K562 (cell line): ENCODE measurements around the gene TM7SF2. TPM values are rescaled to one million over a fixed set of nuclear protein-coding genes. Genes with fewer than 3 reads are reported as not detected.

Source experiments
- ARID3A ChIP-seq: IDR thresholded peaks from 2 replicates; pipeline ENCODE4 v1.6.1; 2012; ENCODE audit warnings: low read depth, low read length, improper control_type of control experiment, borderline replicate concordance
- CAMTA2 ChIP-seq: fragments of 250-450 bp; sonication (Bioruptor Pico); conservative IDR thresholded peaks from 2 replicates; pipeline ENCODE4 v1.5.1; 2022
- DDX20 ChIP-seq: fragments of 450-650 bp; IDR thresholded peaks from 2 replicates; pipeline ENCODE4 v1.6.1; 2016; ENCODE audit warnings: missing genetic modification characterization, low read depth, mild to moderate bottlenecking, missing compliant biosample characterization, moderate library complexity
- MIER1 ChIP-seq: fragments of 450-650 bp; IDR thresholded peaks from 2 replicates; pipeline ENCODE4 v1.6.1; 2016; ENCODE audit warnings: antibody characterized with exemption, mild to moderate bottlenecking, low read depth
- NCOA2 ChIP-seq, 2 experiments: fragments of 450-650 bp; IDR thresholded peaks; 2 replicates each; pipeline ENCODE4 v1.6.1; 2018; ENCODE audit warnings: mild to moderate bottlenecking in 2 of 2, moderate library complexity in 1 of 2; ENCODE audit not compliant: partially characterized antibody in 2 of 2
- NUFIP1 ChIP-seq: fragments of 450-650 bp; IDR thresholded peaks from 2 replicates; pipeline ENCODE4 v1.6.1; 2018; ENCODE audit not compliant: partially characterized antibody
- SNRNP70 ChIP-seq: fragments of 200-400 bp; formaldehyde crosslinking; optimal IDR thresholded peaks from 2 replicates; pipeline ENCODE3; 2017; ENCODE audit warnings: low read depth, low read length
- STAG1 ChIP-seq: sonication (generic); formaldehyde crosslinking; IDR thresholded peaks from 2 replicates; pipeline ENCODE4 v1.5.0; 2020; ENCODE audit warnings: missing genetic modification reagents, borderline replicate concordance
- TBP ChIP-seq: optimal IDR thresholded peaks from 2 replicates; pipeline ENCODE3; 2011; ENCODE audit warnings: low read depth, low read length, improper control_type of control experiment
- ZBTB49 ChIP-seq: sonication (generic); formaldehyde crosslinking; IDR thresholded peaks from 2 replicates; pipeline ENCODE4 v1.8.0; 2022; ENCODE audit warnings: missing genetic modification reagents, mild to moderate bottlenecking, borderline replicate concordance
- ZNF551 ChIP-seq: fragments of 250-450 bp; sonication (Bioruptor Pico); IDR thresholded peaks from 2 replicates; pipeline ENCODE4 v1.5.0; 2021; ENCODE audit warnings: mild to moderate bottlenecking, moderate library complexity
- ZNF589 ChIP-seq: fragments of 200-800 bp; sonication (Bioruptor generic); IDR thresholded peaks from 2 replicates; pipeline ENCODE4 v1.6.1; 2016; ENCODE audit warnings: low read depth, missing genetic modification characterization, missing compliant biosample characterization
- ZNF780A ChIP-seq: fragments of 250-450 bp; sonication (Bioruptor Pico); IDR thresholded peaks from 2 replicates; pipeline ENCODE4 v1.5.0; 2021; ENCODE audit warnings: mild to moderate bottlenecking
- ZNF830 ChIP-seq: fragments of 250-450 bp; sonication (Bioruptor Pico); IDR thresholded peaks from 2 replicates; pipeline ENCODE4 v1.5.0; 2021; ENCODE audit warnings: mild to moderate bottlenecking
- polyA plus RNA-seq, 8 experiments: library from polyadenylated mRNA; depleted of rRNA in 4 of 8; stranded (reverse) in 5 of 8; unstranded in 3 of 8; fragments of >200 nt; fragmentation: Nextera tagmentation in 2 of 8; fragmentation: Illumina TruSeq in 1 of 8; extraction: Ambion mirVana in 2 of 8; extraction: Trizol in 1 of 8; gene quantifications; 2 replicates each; pipeline versions ENCODE4 v1.2.1 to v1.2.3, GENCODE V29; 2011 to 2014; ENCODE audit warnings: inconsistent platforms in 1 of 8, missing spikeins in 1 of 8
- total RNA-seq, 7 experiments: library from RNA; depleted of rRNA in 6 of 7; stranded (reverse); fragments of >200 nt in 6 of 7; fragmentation: Illumina TruSeq in 2 of 7; extraction: Trizol in 2 of 7; gene quantifications; 2 replicates each; pipeline versions ENCODE4 v1.2.1 to v1.2.3, GENCODE V29; 2011 to 2021; ENCODE audit warnings: low replicate concordance in 1 of 7
- TF ChIP-seq, protein P1 (sequence below): fragments of 450-650 bp; formaldehyde crosslinking; IDR thresholded peaks from 2 replicates; pipeline ENCODE4 v1.4.0; 2020; ENCODE audit warnings: mild to moderate bottlenecking, moderate library complexity
- TF ChIP-seq, protein P2 (sequence below): conservative IDR thresholded peaks from 2 replicates; pipeline ENCODE4 v1.6.1; 2011; ENCODE audit warnings: low read depth, mild to moderate bottlenecking, low read length; ENCODE audit not compliant: control insufficient read depth
- TF ChIP-seq, protein P3 (sequence below): sonication (generic); formaldehyde crosslinking; IDR thresholded peaks from 2 replicates; pipeline ENCODE4 v1.8.1; 2022; ENCODE audit warnings: missing genetic modification reagents
- TF ChIP-seq, protein P4 (sequence below): fragments of 250-450 bp; sonication (Bioruptor Pico); IDR thresholded peaks from 2 replicates; pipeline ENCODE4 v1.8.0; 2022; ENCODE audit warnings: moderate library complexity, mild to moderate bottlenecking, inconsistent platforms

The TM7SF2 gene
- total and polyA plus RNA-seq, 9 of the 15 experiments (the other 6 are each of a cell fraction or from before 2014, with no cell fraction given): 1.2 to 22.0 (median 14.3) TPM

GRCh38 chr11:65095974-65096806, 15.5 kb upstream of the TM7SF2 start, which contains the start of gene VPS51 (continued):
- TF ChIP-seq ARID3A: no peak
- TF ChIP-seq ZNF589 (CRISPR knock-in tag): no peak; the same call in 1 of the 2 replicates
- no peak for TF ChIP-seq ZNF551
- TF ChIP-seq DDX20 (tag): no peak
- TF ChIP-seq TBP: peak; percentile 92
- no peak for TF ChIP-seq NUFIP1
- TF ChIP-seq SNRNP70: no peak
- TF ChIP-seq, protein P1, sequence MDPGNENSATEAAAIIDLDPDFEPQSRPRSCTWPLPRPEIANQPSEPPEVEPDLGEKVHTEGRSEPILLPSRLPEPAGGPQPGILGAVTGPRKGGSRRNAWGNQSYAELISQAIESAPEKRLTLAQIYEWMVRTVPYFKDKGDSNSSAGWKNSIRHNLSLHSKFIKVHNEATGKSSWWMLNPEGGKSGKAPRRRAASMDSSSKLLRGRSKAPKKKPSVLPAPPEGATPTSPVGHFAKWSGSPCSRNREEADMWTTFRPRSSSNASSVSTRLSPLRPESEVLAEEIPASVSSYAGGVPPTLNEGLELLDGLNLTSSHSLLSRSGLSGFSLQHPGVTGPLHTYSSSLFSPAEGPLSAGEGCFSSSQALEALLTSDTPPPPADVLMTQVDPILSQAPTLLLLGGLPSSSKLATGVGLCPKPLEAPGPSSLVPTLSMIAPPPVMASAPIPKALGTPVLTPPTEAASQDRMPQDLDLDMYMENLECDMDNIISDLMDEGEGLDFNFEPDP (CRISPR knock-in tag): no peak
- no peak for TF ChIP-seq NCOA2 (IDR thresholded peaks at IDR 0.05; ENCODE audit: partially characterized antibody in 2 of 2)
- TF ChIP-seq STAG1 (CRISPR knock-in tag): no peak
- TF ChIP-seq, protein P2, sequence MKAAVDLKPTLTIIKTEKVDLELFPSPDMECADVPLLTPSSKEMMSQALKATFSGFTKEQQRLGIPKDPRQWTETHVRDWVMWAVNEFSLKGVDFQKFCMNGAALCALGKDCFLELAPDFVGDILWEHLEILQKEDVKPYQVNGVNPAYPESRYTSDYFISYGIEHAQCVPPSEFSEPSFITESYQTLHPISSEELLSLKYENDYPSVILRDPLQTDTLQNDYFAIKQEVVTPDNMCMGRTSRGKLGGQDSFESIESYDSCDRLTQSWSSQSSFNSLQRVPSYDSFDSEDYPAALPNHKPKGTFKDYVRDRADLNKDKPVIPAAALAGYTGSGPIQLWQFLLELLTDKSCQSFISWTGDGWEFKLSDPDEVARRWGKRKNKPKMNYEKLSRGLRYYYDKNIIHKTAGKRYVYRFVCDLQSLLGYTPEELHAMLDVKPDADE: peak; percentile 100
- no peak for TF ChIP-seq ZBTB49 (CRISPR knock-in tag)
- TF ChIP-seq, protein P3, sequence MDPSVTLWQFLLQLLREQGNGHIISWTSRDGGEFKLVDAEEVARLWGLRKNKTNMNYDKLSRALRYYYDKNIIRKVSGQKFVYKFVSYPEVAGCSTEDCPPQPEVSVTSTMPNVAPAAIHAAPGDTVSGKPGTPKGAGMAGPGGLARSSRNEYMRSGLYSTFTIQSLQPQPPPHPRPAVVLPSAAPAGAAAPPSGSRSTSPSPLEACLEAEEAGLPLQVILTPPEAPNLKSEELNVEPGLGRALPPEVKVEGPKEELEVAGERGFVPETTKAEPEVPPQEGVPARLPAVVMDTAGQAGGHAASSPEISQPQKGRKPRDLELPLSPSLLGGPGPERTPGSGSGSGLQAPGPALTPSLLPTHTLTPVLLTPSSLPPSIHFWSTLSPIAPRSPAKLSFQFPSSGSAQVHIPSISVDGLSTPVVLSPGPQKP (CRISPR knock-in tag): no peak
- TF ChIP-seq, protein P4, sequence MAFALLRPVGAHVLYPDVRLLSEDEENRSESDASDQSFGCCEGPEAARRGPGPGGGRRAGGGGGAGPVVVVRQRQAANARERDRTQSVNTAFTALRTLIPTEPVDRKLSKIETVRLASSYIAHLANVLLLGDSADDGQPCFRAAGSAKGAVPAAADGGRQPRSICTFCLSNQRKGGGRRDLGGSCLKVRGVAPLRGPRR (CRISPR knock-in tag): no peak
- no peak for TF ChIP-seq ZNF780A (CRISPR knock-in tag)
- no peak for TF ChIP-seq CAMTA2
- TF ChIP-seq MIER1: peak; percentile 44; the same call in 1 of the 2 replicates
- TF ChIP-seq ZNF830 (CRISPR knock-in tag): no peak
